Skeletal muscle tissue (tissue), 4 donors: Measurements from ENCODE around the gene COL15A1. TPM values are rescaled to one million over a fixed set of nuclear protein-coding genes. Genes with fewer than 3 reads are reported as not detected.

Experiments used
- H3K27ac ChIP-seq: one replicate; pipeline ENCODE4 v1.7.0; 2013; ENCODE audit warnings: mild to moderate bottlenecking, low read depth, low read length, inconsistent platforms
- H3K27me3 ChIP-seq, 3 donors: one replicate each; pipeline ENCODE4 v1.7.0; 2013; ENCODE audit warnings: low read length in 3 of 3; ENCODE audit not compliant: control insufficient read depth in 3 of 3, insufficient read depth in 3 of 3
- H3K36me3 ChIP-seq, 3 donors: one replicate each; pipeline ENCODE4 v1.7.0; 2013; ENCODE audit warnings: low read length in 3 of 3; ENCODE audit not compliant: control insufficient read depth in 3 of 3, insufficient read depth in 3 of 3
- H3K4me1 ChIP-seq, 3 donors: one replicate each; pipeline ENCODE4 v1.7.0; 2013; ENCODE audit warnings: low read length in 3 of 3, mild to moderate bottlenecking in 3 of 3; ENCODE audit not compliant: control insufficient read depth in 3 of 3, insufficient read depth in 3 of 3
- H3K4me3 ChIP-seq, 3 donors: one replicate each; pipeline ENCODE4 v1.7.0; 2013; ENCODE audit warnings: low read length in 3 of 3
- H3K9ac ChIP-seq, 3 donors: one replicate each; pipeline ENCODE4 v1.7.0; 2013; ENCODE audit warnings: low read length in 3 of 3, mild to moderate bottlenecking in 3 of 3, moderate library complexity in 2 of 3, low read depth in 1 of 3
- H3K9me3 ChIP-seq, 3 donors: one replicate each; pipeline ENCODE4 v1.7.0; 2013; ENCODE audit warnings: low read length in 3 of 3; ENCODE audit not compliant: control insufficient read depth in 3 of 3
- total RNA-seq: library from RNA; depleted of rRNA; stranded (reverse); fragments of >200 nt; gene quantifications from one replicate; pipeline ENCODE4 v1.2.3, GENCODE V29; 2014
- donor health status: Osteomylitis.

Gene COL15A1
- total RNA-seq, 1 donor from 2014 or later, result 178 TPM

DNA sequence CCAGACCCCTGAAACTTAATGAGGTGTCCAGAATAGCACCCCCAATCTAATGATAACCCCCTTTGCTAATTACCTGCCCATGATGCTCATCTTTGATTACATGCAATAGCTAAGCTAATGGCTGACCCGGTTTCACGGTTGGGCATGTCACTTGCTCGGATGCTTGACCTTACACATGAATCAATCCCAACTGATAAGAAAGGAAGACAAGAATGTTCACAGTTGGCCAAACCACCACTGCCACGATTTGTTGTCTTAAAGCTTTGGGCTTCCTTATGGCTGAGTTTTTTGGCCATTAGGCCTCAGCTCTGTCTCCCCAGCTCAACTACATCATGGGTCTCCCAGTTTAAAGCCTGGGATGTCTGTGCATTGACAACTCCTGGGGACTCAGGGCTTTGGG is 108.1 kb downstream of the COL15A1 start:
- H3K9ac ChIP-seq, result no peak overlapping the region
- H3K36me3 ChIP-seq, result peaks cover 0 to 33% (median 12%) of the 10 kb centered on the region in 3 donors
- H3K9me3 ChIP-seq, result no peaks in the 10 kb centered on the region
- H3K4me1 ChIP-seq, result peaks cover 0 to 2% (median 0%) of the 10 kb centered on the region in 3 donors
- no peak overlapping the region for H3K27ac ChIP-seq
- no peak overlapping the region for H3K4me3 ChIP-seq
- no peaks in the 10 kb centered on the region for H3K27me3 ChIP-seq

DNA sequence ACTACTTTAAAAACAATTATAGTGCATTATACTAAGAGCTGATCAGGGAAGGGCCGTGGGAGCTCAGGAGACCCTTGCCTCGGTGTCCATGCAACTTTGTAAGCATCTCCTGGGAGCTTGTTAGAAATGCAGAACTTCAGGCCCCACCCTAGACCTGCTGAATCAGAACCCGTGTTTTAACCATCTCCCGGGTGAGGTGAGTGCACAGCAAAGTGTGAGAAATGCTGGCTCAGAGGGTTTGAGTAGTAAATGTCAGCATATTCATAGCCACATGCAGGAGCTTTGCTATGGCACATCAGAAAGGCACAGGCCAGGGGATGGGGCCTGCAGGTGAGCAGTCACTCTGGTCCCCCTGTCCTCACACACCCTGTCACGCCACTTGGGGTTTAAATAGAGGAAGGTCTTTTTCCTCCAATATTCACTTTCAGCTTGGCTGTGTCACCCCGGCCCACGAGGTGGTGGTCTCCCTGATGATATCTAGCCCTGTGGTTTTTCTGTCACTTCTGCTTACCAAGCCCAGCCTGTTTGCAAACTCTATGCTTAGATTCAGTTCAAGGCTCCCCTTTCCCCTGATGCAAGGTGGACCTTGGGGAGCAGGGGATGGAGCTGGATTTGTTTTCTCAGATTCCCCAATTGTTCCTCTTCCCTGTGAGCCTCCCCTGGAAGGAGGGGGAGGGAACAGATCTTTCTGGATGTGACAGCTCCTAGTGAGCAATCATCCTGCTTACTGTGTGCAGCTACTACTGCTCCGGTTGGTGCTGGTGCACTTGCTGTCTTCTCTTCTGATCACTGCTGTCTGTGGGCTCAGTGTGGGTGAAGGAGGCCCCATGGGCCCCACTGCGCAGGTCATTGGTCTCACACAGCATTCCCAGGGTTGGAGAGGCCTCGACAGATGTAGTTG is 109.4 kb downstream of the COL15A1 start:
- H3K36me3 ChIP-seq, result peaks cover 0 to 29% (median 12%) of the 10 kb centered on the region in 3 donors
- H3K27ac ChIP-seq, result no peak overlapping the region
- peaks cover 2 to 3% (median 2%) of the 10 kb centered on the region in 3 donors for H3K4me1 ChIP-seq
- no peaks in the 10 kb centered on the region for H3K9me3 ChIP-seq
- no peak overlapping the region for H3K4me3 ChIP-seq
- H3K27me3 ChIP-seq, result no peaks in the 10 kb centered on the region
- no peak overlapping the region for H3K9ac ChIP-seq

DNA sequence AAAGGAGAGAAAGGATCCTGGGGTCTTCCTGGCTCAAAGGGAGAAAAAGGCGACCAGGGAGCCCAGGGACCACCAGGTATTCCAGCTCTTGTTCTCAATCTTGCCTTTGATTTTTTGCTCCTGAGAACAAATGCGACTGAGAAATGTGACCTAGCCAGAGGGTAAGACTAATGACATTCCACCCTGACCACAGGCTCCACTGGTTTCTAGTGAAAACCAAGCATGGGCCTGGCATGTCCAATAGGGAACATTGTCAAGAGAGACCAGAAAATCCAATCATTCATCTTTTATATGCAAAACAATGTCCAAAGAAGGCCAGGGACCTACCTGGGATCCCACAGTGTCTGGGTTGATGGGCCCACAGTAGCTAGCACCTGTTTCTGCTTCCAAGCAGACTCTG is 110.9 kb downstream of the COL15A1 start:
- Histone ChIP-seq H3K4me3 (no peak overlapping the region), H3K9ac (no peak overlapping the region), H3K36me3 (peaks cover 0 to 20% (median 11%) of the 10 kb centered on the region in 3 donors), H3K27me3 (no peaks in the 10 kb centered on the region), H3K9me3 (no peaks in the 10 kb centered on the region), H3K4me1 (peaks cover 6 to 9% (median 7%) of the 10 kb centered on the region in 3 donors), H3K27ac (no peak overlapping the region)

DNA sequence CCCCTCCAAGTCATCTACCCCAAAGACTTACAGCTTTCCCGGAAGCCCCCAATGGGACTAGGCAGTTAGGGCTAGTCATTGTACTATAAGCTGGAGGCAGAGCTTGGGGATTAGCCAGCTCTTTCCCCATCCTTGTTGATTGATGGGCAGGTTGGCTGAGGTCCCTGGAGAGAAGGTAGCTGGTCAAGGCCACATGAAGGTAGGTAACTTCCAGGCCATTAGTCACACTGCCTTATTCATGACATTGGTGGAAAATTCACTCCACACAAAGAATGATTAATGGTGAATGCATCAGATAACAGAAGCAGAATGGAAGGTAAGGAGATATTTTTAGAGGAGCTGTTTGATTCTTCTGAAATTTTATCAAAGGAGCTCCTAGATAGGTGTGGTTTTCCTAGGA is 111.7 kb downstream of the COL15A1 start:
- H3K4me1 ChIP-seq, result peaks cover 6 to 9% (median 7%) of the 10 kb centered on the region in 3 donors
- no peaks in the 10 kb centered on the region for H3K9me3 ChIP-seq
- peaks cover 0 to 17% (median 11%) of the 10 kb centered on the region in 3 donors for H3K36me3 ChIP-seq
- no peak overlapping the region for H3K27ac ChIP-seq
- H3K9ac ChIP-seq, result no peak overlapping the region
- H3K4me3 ChIP-seq, result no peak overlapping the region
- no peaks in the 10 kb centered on the region for H3K27me3 ChIP-seq

DNA sequence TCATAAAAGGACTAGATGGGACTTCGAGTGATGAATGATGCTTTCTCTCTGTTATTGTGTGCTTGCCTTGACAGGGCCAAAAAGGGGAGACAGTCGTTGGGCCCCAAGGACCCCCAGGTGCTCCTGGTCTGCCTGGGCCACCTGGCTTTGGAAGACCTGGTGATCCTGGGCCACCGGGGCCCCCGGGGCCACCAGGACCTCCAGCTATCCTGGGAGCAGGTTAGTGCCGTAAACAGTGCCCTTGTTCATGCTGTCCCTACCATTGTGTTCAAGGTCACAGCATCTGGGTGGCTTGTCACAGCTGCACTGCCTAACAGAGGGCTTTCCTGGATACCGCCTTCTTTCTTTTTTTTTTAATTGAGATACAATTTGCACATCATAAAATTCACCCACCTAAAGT is 112.5 kb downstream of the COL15A1 start:
- Histone ChIP-seq H3K27me3 (no peaks in the 10 kb centered on the region), H3K9me3 (no peaks in the 10 kb centered on the region), H3K4me1 (peaks cover 6 to 9% (median 7%) of the 10 kb centered on the region in 3 donors), H3K36me3 (peaks cover 0 to 13% (median 11%) of the 10 kb centered on the region in 3 donors), H3K4me3 (no peak overlapping the region), H3K9ac (no peak overlapping the region), H3K27ac (no peak overlapping the region)

DNA sequence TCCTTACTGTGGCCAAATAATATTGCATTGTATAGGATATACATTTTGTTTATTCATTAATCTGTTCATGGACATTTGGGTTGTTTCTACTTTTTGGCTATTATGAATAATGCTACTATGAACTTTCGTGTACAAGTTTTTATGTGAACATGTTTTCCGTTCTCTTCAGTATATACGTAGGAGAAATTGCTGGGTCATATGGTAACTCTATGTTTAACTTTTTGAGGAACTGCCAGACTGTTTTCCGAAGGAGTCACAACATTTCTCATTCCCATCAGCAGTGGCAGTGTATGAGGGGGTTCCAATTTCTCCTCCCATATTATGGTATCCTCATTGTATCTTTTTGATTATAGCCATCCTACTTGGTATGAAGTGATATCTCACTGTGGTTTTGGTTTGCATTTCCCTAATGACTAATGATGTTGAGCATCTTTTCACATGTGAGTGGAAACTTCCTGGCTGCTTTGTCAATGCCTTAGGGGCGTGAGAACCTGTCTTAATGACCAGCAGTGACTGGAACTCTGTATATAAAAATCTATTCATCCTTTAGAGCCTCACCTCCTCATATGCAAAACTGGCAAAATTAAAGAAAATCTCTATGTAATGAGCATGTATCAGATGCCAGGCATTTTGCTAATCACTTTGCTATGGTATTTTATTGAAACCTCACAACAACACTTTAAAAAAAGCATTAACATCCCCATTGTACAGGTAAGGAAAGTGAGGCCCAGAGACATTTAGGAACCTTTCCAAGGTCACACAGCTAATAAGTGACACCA is 113.4 kb downstream of the COL15A1 start:
- Histone ChIP-seq H3K9ac (no peak overlapping the region), H3K4me1 (peaks cover 6 to 9% (median 7%) of the 10 kb centered on the region in 3 donors), H3K9me3 (no peaks in the 10 kb centered on the region), H3K27ac (no peak overlapping the region), H3K27me3 (no peaks in the 10 kb centered on the region), H3K36me3 (peaks cover 0 to 13% (median 11%) of the 10 kb centered on the region in 3 donors), H3K4me3 (no peak overlapping the region)

DNA sequence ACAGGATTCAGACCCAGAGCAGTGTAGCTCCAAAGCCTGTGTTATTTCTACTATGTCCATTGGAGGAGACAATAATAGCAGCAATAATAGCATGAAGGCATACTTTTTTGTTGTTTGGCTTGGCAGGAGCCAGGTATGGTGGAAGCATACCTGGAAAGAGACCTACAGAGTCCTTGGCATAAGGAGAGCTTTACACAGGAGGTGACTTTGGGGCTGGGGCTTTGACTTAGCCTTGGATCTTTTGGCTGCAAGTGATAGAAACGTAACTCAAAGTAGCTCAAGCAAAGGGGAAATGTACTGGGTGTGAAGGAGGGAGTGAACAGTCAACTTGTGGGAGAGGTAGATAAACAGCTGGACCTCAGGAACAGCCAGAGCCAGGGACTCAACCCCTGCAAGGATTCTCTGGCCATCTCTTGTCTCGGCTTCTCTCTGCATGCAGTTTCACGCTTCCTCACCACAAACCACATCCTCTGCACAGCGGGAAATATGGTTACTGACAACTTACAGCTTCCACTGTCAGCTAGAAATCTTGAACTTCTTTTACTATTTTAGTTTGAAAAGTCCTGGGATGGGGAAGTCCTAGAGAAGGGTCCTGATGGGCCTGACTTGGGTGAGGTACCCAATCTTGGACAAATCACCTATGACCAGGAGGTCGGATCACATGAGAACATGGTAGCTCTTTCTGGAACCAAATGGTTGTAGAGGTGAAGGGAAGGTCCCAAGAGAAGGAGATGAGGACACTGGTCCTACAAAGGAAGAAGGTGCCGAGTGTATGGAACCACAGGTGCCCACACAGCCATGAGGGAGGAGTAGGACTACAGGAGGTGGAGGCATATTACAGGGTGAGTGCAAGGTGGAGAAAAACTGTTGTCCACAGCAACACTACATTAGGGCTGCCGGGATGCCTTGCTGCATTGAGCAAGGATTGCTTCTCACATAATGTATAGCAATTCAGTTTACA is 114.2 kb downstream of the COL15A1 start:
- Histone ChIP-seq H3K27ac (peak overlapping the region; percentile 13), H3K4me3 (peak overlapping the region in 1 of 3 donors; percentile 6), H3K36me3 (peaks cover 0 to 14% (median 11%) of the 10 kb centered on the region in 3 donors), H3K9ac (no peak overlapping the region), H3K4me1 (peaks cover 6 to 9% (median 7%) of the 10 kb centered on the region in 3 donors), H3K9me3 (no peaks in the 10 kb centered on the region), H3K27me3 (no peaks in the 10 kb centered on the region)

DNA sequence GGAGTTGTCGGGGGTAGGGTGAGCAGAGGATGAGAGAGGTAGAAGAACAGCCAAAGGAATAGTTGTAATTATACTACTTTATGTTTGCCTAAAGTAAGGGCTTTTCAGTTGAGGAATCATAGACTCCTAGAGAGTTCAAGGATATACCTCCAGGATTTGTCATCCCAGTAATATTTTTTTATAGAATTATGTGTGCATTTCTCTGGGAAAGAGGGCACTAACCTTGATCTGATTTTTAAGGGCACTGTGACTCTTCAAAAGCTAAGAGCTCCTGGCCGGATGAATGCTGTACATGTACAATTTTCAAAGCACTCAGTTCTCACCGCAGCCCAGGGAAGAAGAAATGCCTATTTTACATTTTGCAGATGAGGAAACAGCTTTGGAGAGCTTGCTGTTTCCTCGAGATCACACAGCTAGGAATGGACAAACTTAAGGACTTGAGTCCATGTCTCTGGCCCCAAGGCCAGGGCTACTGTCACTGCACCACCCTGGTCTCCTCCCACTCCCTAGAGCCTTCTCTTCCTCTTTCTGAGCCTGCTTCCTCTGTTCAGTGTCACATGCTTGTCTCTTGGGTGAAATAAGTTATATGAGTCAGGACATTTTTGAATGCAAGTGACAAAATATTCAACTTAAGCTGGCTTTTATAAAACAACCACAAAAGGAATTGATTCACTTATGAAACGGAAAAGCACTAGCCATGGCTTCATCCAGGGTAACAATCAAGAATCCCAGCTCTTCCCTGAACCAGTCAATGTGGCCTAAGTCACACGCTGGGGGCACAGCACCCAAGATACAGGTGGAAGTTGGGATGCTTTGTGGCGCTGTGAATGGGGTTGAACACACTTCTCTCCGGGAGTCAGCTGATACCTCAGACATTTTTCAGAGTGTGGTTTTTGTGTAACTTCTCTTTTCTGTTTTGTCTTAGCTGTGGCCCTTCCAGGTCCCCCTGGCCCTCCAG is 115.5 kb downstream of the COL15A1 start:
- Histone ChIP-seq H3K4me3 (no peak overlapping the region), H3K27me3 (no peaks in the 10 kb centered on the region), H3K27ac (peak overlapping the region; percentile 57), H3K9me3 (no peaks in the 10 kb centered on the region), H3K9ac (no peak overlapping the region), H3K4me1 (peaks cover 6 to 9% (median 7%) of the 10 kb centered on the region in 3 donors), H3K36me3 (peaks cover 4 to 9% (median 6%) of the 10 kb centered on the region in 3 donors)
